OCI-LY1 (cell line): ENCODE results near the gene SLC29A1.
A peak's percentile ranks its signal among the peaks of the same experiment; 100 is the strongest.

Source experiments
- H2AFZ ChIP-seq: fragments of 200-600 bp; sonication (generic), shearing (Covaris generic); 2 replicates; pipeline ENCODE4 v1.6.0; 2014; ENCODE audit warnings: antibody characterized with exemption, mild to moderate bottlenecking, low read length
- H3F3A ChIP-seq: fragments of 200-600 bp; sonication (generic), shearing (Covaris generic); 2 replicates; pipeline ENCODE4 v1.6.0; 2014; ENCODE audit warnings: mild to moderate bottlenecking, antibody characterized with exemption, low read length, moderate library complexity; ENCODE audit not compliant: insufficient read depth
- H3K27ac ChIP-seq: fragments of 200-600 bp; sonication (generic); 2 replicates; pipeline ENCODE4 v1.5.1; 2014; ENCODE audit warnings: low read length, mixed run types, mild to moderate bottlenecking, low read depth; ENCODE audit not compliant: poor library complexity, severe bottlenecking
- H3K27me3 ChIP-seq: fragments of 200-600 bp; sonication (generic); 2 replicates; pipeline ENCODE4 v1.6.0; 2014; ENCODE audit warnings: antibody characterized with exemption, mild to moderate bottlenecking, low read length, moderate library complexity; ENCODE audit not compliant: insufficient read depth
- H3K36me3 ChIP-seq: fragments of 200-600 bp; sonication (generic); 2 replicates; pipeline ENCODE4 v1.6.1; 2014; ENCODE audit warnings: mild to moderate bottlenecking, antibody characterized with exemption, low read length, moderate library complexity, mixed read lengths; ENCODE audit not compliant: insufficient read depth
- H3K4me1 ChIP-seq: fragments of 200-600 bp; sonication (generic); 2 replicates; pipeline ENCODE4 v1.5.1; 2014; ENCODE audit warnings: mild to moderate bottlenecking, low read length, moderate library complexity; ENCODE audit not compliant: insufficient read depth, severe bottlenecking
- H3K4me2 ChIP-seq: fragments of 200-600 bp; sonication (generic), shearing (Covaris generic); 2 replicates; pipeline ENCODE4 v1.6.1; 2014; ENCODE audit warnings: low read length
- H3K4me3 ChIP-seq: fragments of 200-600 bp; sonication (generic); 2 replicates; pipeline ENCODE4 v1.5.1; 2014; ENCODE audit warnings: low read length, low read depth, mild to moderate bottlenecking, mixed read lengths; ENCODE audit not compliant: poor library complexity, severe bottlenecking
- H3K79me2 ChIP-seq: fragments of 200-600 bp; shearing (Covaris generic); 2 replicates; pipeline ENCODE4 v1.6.1; 2016; ENCODE audit warnings: mixed run types, low read length, mixed read lengths; ENCODE audit not compliant: insufficient read depth
- H3K9ac ChIP-seq: fragments of 200-600 bp; sonication (generic), shearing (Covaris generic); 2 replicates; pipeline ENCODE4 v1.6.1; 2014; ENCODE audit warnings: mild to moderate bottlenecking, low read length, mixed read lengths
- H3K9me2 ChIP-seq: fragments of 200-600 bp; sonication (generic), shearing (Covaris generic); 2 replicates; pipeline ENCODE4 v1.6.1; 2014; ENCODE audit warnings: low read depth, mild to moderate bottlenecking, low read length, mixed read lengths
- H3K9me3 ChIP-seq: fragments of 200-600 bp; shearing (Covaris generic); 2 replicates; pipeline ENCODE4 v1.6.1; 2014; ENCODE audit warnings: low read length, mixed read lengths
- H4K20me1 ChIP-seq: fragments of 200-600 bp; sonication (generic), shearing (Covaris generic); 2 replicates; pipeline ENCODE4 v1.6.0; 2016; ENCODE audit warnings: mild to moderate bottlenecking, low read length; ENCODE audit not compliant: insufficient read depth
- EZH2 ChIP-seq: fragments of 200-600 bp; sonication (generic), shearing (Covaris generic); IDR thresholded peaks from 2 replicates; pipeline ENCODE4 v1.8.0; 2017; ENCODE audit warnings: borderline replicate concordance, mixed run types, mild to moderate bottlenecking, antibody characterized with exemption, low read length, moderate library complexity, mixed read lengths
- TF ChIP-seq, protein P1 (sequence below): fragments of 200-600 bp; sonication (generic), shearing (Covaris generic); IDR thresholded peaks from 2 replicates; pipeline ENCODE4 v1.5.1; 2017; ENCODE audit warnings: mild to moderate bottlenecking, antibody characterized with exemption, low read length, moderate library complexity, mixed read lengths

SLC29A1 gene

GRCh38 chr6:44220913-44221290 lies 2.5 kb upstream of the SLC29A1 start:
- no peak for TF ChIP-seq EZH2
- TF ChIP-seq, protein P1, sequence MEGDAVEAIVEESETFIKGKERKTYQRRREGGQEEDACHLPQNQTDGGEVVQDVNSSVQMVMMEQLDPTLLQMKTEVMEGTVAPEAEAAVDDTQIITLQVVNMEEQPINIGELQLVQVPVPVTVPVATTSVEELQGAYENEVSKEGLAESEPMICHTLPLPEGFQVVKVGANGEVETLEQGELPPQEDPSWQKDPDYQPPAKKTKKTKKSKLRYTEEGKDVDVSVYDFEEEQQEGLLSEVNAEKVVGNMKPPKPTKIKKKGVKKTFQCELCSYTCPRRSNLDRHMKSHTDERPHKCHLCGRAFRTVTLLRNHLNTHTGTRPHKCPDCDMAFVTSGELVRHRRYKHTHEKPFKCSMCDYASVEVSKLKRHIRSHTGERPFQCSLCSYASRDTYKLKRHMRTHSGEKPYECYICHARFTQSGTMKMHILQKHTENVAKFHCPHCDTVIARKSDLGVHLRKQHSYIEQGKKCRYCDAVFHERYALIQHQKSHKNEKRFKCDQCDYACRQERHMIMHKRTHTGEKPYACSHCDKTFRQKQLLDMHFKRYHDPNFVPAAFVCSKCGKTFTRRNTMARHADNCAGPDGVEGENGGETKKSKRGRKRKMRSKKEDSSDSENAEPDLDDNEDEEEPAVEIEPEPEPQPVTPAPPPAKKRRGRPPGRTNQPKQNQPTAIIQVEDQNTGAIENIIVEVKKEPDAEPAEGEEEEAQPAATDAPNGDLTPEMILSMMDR = no peak
- Histone ChIP-seq H3K4me3 (no peak overlapping the region), H3K4me2 (no peak overlapping the region), H4K20me1 (no peaks in the 10 kb centered on the region), H3K27me3 (no peaks in the 10 kb centered on the region), H3K9me2 (no peaks in the 10 kb centered on the region), H3K9me3 (no peaks in the 10 kb centered on the region), H3F3A (peaks cover 10% of the 10 kb centered on the region), H3K36me3 (no peaks in the 10 kb centered on the region), H3K9ac (no peak overlapping the region), H3K27ac (peak overlapping the region; percentile 74), H3K79me2 (no peaks in the 10 kb centered on the region), H2AFZ (no peak overlapping the region), H3K4me1 (peaks cover 55% of the 10 kb centered on the region)

DNA sequence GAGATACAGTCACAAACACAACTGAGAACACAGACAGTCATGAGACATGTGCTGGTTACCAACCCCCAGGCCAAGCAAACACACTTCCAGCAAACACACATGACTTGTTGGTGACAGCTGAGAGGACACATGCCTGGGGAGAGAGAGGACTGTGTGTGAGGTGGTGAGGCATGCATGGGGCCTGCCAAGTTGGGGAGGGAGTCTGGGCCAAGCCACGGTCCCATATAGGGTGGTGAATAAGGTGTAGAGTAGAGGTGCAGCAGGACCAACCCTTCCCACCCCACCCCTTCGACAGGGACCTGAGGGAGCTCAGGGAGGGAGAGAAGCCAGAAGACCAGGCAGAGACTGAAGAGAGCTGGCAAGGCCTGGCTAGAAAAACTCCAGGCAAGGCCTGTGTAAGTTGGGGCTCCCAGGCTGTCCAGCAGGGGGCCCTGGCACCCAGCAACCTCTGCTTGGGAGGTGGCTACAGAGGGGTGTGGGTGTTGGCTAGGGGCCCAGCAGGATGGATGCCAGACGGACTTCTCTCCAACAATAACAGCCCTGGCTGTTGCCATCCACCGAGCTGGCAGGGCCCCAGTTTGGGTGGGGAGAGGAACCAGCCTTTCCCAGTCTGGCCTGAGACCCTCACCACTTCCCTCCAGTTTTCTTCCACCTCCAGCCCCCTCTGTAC lies 2.0 kb upstream of the SLC29A1 start:
- Histone ChIP-seq H3K4me2 (no peak overlapping the region), H3K4me3 (no peak overlapping the region), H3K9me2 (no peaks in the 10 kb centered on the region), H3K79me2 (no peaks in the 10 kb centered on the region), H3K9me3 (no peaks in the 10 kb centered on the region), H3K36me3 (no peaks in the 10 kb centered on the region), H2AFZ (no peak overlapping the region), H4K20me1 (no peaks in the 10 kb centered on the region), H3F3A (peaks cover 10% of the 10 kb centered on the region), H3K4me1 (peaks cover 60% of the 10 kb centered on the region), H3K27me3 (no peaks in the 10 kb centered on the region), H3K9ac (no peak overlapping the region), H3K27ac (peak overlapping the region; percentile 74)
- TF ChIP-seq, protein P1 = peak; percentile 76
- no peak for TF ChIP-seq EZH2

DNA sequence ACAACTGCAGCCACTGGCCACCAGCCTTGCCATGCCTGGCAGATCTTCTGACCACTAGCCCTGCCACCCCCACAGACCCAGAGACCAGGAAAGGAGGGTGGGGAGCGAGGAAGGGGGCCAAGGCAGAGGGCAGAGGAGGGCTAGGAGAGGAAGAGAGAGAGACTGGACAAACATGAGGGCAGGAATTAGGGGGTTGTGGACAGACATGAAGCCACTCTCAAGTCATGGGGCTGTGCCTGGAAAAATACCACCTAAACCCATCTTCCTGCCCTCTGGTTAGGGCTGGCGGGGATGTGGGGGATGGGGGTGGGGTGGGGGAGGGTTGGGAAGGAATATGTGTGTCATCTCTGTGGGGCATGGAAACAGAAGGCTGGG lies 1.4 kb upstream of the SLC29A1 start:
- Histone ChIP-seq H3K9me3 (no peaks in the 10 kb centered on the region), H3K27me3 (no peaks in the 10 kb centered on the region), H3F3A (peaks cover 10% of the 10 kb centered on the region), H3K4me2 (no peak overlapping the region), H3K79me2 (no peaks in the 10 kb centered on the region), H3K9me2 (no peaks in the 10 kb centered on the region), H3K4me1 (peaks cover 61% of the 10 kb centered on the region), H3K36me3 (no peaks in the 10 kb centered on the region), H3K4me3 (no peak overlapping the region), H2AFZ (no peak overlapping the region), H3K9ac (no peak overlapping the region), H3K27ac (peak overlapping the region; percentile 74), H4K20me1 (no peaks in the 10 kb centered on the region)
- TF ChIP-seq, protein P1 = no peak
- no peak for TF ChIP-seq EZH2
